ENCODE measurements around the gene LIMS1. TPM values are rescaled to one million over a fixed set of nuclear protein-coding genes. Genes with fewer than 3 reads are reported as not detected.
A peak's percentile ranks its signal among the peaks of the same experiment; 100 is the strongest.
"Not testable (repeated sequence)": the region's sequence is repeated elsewhere in the genome, so short reads cannot be mapped to it uniquely, and the experiment has no call there.

LIMS1 gene
- polyA plus RNA-seq: 47.3 TPM
- long read RNA-seq, donor 1, full-length matches to known transcripts: 15 of 23 reads
- long read RNA-seq, donor 1, partial matches to known transcripts: 8 of 23 reads
- long read RNA-seq, donor 1, other reads (novel, unspliced or antisense): 0 of 23 reads
- long read RNA-seq, donor 2, full-length matches to known transcripts: 18 of 36 reads
- long read RNA-seq, donor 2, partial matches to known transcripts: 18 of 36 reads
- long read RNA-seq, donor 2, other reads (novel, unspliced or antisense): 0 of 36 reads
- long read RNA-seq, donor 3: 0 reads
- long read RNA-seq, donor 4, full-length matches to known transcripts: 4 of 4 reads
- long read RNA-seq, donor 4, partial matches to known transcripts: 0 of 4 reads
- long read RNA-seq, donor 4, other reads (novel, unspliced or antisense): 0 of 4 reads
- long read RNA-seq, donor 5, full-length matches to known transcripts: 6 of 14 reads
- long read RNA-seq, donor 5, partial matches to known transcripts: 8 of 14 reads
- long read RNA-seq, donor 5, other reads (novel, unspliced or antisense): 0 of 14 reads
- long read RNA-seq, donor 6, full-length matches to known transcripts: 11 of 16 reads
- long read RNA-seq, donor 6, partial matches to known transcripts: 5 of 16 reads
- long read RNA-seq, donor 6, other reads (novel, unspliced or antisense): 0 of 16 reads
- long read RNA-seq, donor 7, full-length matches to known transcripts: 8 of 8 reads
- long read RNA-seq, donor 7, partial matches to known transcripts: 0 of 8 reads
- long read RNA-seq, donor 7, other reads (novel, unspliced or antisense): 0 of 8 reads
- long read RNA-seq, donor 8, full-length matches to known transcripts: 16 of 22 reads
- long read RNA-seq, donor 8, partial matches to known transcripts: 6 of 22 reads
- long read RNA-seq, donor 8, other reads (novel, unspliced or antisense): 0 of 22 reads
- long read RNA-seq, donor 9, full-length matches to known transcripts: 14 of 14 reads
- long read RNA-seq, donor 9, partial matches to known transcripts: 0 of 14 reads
- long read RNA-seq, donor 9, other reads (novel, unspliced or antisense): 0 of 14 reads
- long read RNA-seq, donor 10, full-length matches to known transcripts: 8 of 13 reads
- long read RNA-seq, donor 10, partial matches to known transcripts: 5 of 13 reads
- long read RNA-seq, donor 10, other reads (novel, unspliced or antisense): 0 of 13 reads
- long read RNA-seq, donor 11, full-length matches to known transcripts: 10 of 22 reads
- long read RNA-seq, donor 11, partial matches to known transcripts: 12 of 22 reads
- long read RNA-seq, donor 11, other reads (novel, unspliced or antisense): 0 of 22 reads

GRCh38 chr2:108533832-108534583 lies at the start of gene LIMS1:
TSS of gene LIMS1 (plus strand) at chr2:108534470. CDS start at chr2:108534563, 93 bp downstream.
- Histone ChIP-seq H3K9me3 (ENCODE audit: control insufficient read depth, low read depth, low read length) (peaks cover 3% of the 10 kb centered on the region), H3K27ac (ENCODE audit: low read length) (peak within 1 kb of the TSS; percentile 99), H3K36me3 (ENCODE audit: control insufficient read depth, insufficient read depth, low read length) (no peaks in the 10 kb centered on the region), H3K4me3 (ENCODE audit: low read length) (peak within 1 kb of the TSS; percentile 94), H3K4me1 (ENCODE audit: control insufficient read depth, insufficient read depth, low read length) (peaks cover 13% of the 10 kb centered on the region), H3K27me3 (ENCODE audit: control insufficient read depth, insufficient read depth, low read length) (no peaks in the 10 kb centered on the region)
- no CpG with 5 or more reads among the region's 87 CpGs for WGBS (ENCODE audit: insufficient coverage, low lambda C conversion rate)
- peak; percentile 76 to 94 for DNase-seq

- H3K4me1 ChIP-seq (ENCODE audit: control insufficient read depth, insufficient read depth, low read length): no peaks in the 10 kb centered on the region
- no peak overlapping the region for H3K4me3 ChIP-seq (ENCODE audit: low read length)
- H3K9me3 ChIP-seq (ENCODE audit: control insufficient read depth, low read depth, low read length): no peaks in the 10 kb centered on the region
- DNase-seq: no peak
- no CpG with 5 or more reads among the region's 2 CpGs for WGBS (ENCODE audit: insufficient coverage, low lambda C conversion rate)
- no peak overlapping the region for H3K27ac ChIP-seq (ENCODE audit: low read length)
- no peaks in the 10 kb centered on the region for H3K27me3 ChIP-seq (ENCODE audit: control insufficient read depth, insufficient read depth, low read length)
- H3K36me3 ChIP-seq (ENCODE audit: control insufficient read depth, insufficient read depth, low read length): peaks cover 48% of the 10 kb centered on the region
Measured at GRCh38 chr2:108485253-108485652, 49.0 kb upstream of the LIMS1 start.

- H3K27ac ChIP-seq (ENCODE audit: low read length): no peak overlapping the region
- no peak overlapping the region for H3K4me3 ChIP-seq (ENCODE audit: low read length)
- H3K27me3 ChIP-seq (ENCODE audit: control insufficient read depth, insufficient read depth, low read length): no peaks in the 10 kb centered on the region
- H3K4me1 ChIP-seq (ENCODE audit: control insufficient read depth, insufficient read depth, low read length): no peaks in the 10 kb centered on the region
- DNase-seq: no peak
- no peaks in the 10 kb centered on the region for H3K9me3 ChIP-seq (ENCODE audit: control insufficient read depth, low read depth, low read length)
- H3K36me3 ChIP-seq (ENCODE audit: control insufficient read depth, insufficient read depth, low read length): peaks cover 41% of the 10 kb centered on the region
Measured at GRCh38 chr2:108490506-108491122, 43.7 kb upstream of the LIMS1 start.

- Histone ChIP-seq H3K27ac (ENCODE audit: low read length) (peak overlapping the region; percentile 33), H3K27me3 (ENCODE audit: control insufficient read depth, insufficient read depth, low read length) (no peaks in the 10 kb centered on the region), H3K36me3 (ENCODE audit: control insufficient read depth, insufficient read depth, low read length) (peaks cover 34% of the 10 kb centered on the region), H3K4me3 (ENCODE audit: low read length) (no peak overlapping the region), H3K4me1 (ENCODE audit: control insufficient read depth, insufficient read depth, low read length) (no peaks in the 10 kb centered on the region), H3K9me3 (ENCODE audit: control insufficient read depth, low read depth, low read length) (no peaks in the 10 kb centered on the region)
- DNase-seq: no peak
Measured at GRCh38 chr2:108491848-108492247, 42.4 kb upstream of the LIMS1 start.

- H3K27me3 ChIP-seq (ENCODE audit: control insufficient read depth, insufficient read depth, low read length): no peaks in the 10 kb centered on the region
- no peaks in the 10 kb centered on the region for H3K4me1 ChIP-seq (ENCODE audit: control insufficient read depth, insufficient read depth, low read length)
- H3K4me3 ChIP-seq (ENCODE audit: low read length): no peak overlapping the region
- WGBS (ENCODE audit: insufficient coverage, low lambda C conversion rate): 60% methylated on average over 1 of the region's 4 CpGs
- H3K9me3 ChIP-seq (ENCODE audit: control insufficient read depth, low read depth, low read length): no peaks in the 10 kb centered on the region
- peaks cover 31% of the 10 kb centered on the region for H3K36me3 ChIP-seq (ENCODE audit: control insufficient read depth, insufficient read depth, low read length)
- peak; percentile 19 to 21 for DNase-seq
- H3K27ac ChIP-seq (ENCODE audit: low read length): peak overlapping the region; percentile 62
Measured at GRCh38 chr2:108492364-108492763, 41.9 kb upstream of the LIMS1 start.

- not testable (repeated sequence) for H3K27me3 ChIP-seq (ENCODE audit: control insufficient read depth, insufficient read depth, low read length); H3K27ac ChIP-seq (ENCODE audit: low read length); H3K9me3 ChIP-seq (ENCODE audit: control insufficient read depth, low read depth, low read length); H3K4me3 ChIP-seq (ENCODE audit: low read length); H3K4me1 ChIP-seq (ENCODE audit: control insufficient read depth, insufficient read depth, low read length); DNase-seq
- H3K36me3 ChIP-seq (ENCODE audit: control insufficient read depth, insufficient read depth, low read length): peaks cover 23% of the 10 kb centered on the region
- WGBS (ENCODE audit: insufficient coverage, low lambda C conversion rate): no CpG with 5 or more reads among the region's 3 CpGs
Measured at GRCh38 chr2:108496167-108496566, 38.1 kb upstream of the LIMS1 start.

- DNase-seq; H3K4me1 ChIP-seq (ENCODE audit: control insufficient read depth, insufficient read depth, low read length); H3K27me3 ChIP-seq (ENCODE audit: control insufficient read depth, insufficient read depth, low read length); H3K27ac ChIP-seq (ENCODE audit: low read length); H3K9me3 ChIP-seq (ENCODE audit: control insufficient read depth, low read depth, low read length); H3K4me3 ChIP-seq (ENCODE audit: low read length): not testable (repeated sequence)
- WGBS (ENCODE audit: insufficient coverage, low lambda C conversion rate): 100% methylated on average over 1 of the region's 4 CpGs
- H3K36me3 ChIP-seq (ENCODE audit: control insufficient read depth, insufficient read depth, low read length): peaks cover 14% of the 10 kb centered on the region
Measured at GRCh38 chr2:108507620-108508019, 26.6 kb upstream of the LIMS1 start.

GRCh38 chr2:108512431-108512830 lies 21.8 kb upstream of the LIMS1 start:
- WGBS (ENCODE audit: insufficient coverage, low lambda C conversion rate): no CpG with 5 or more reads among the region's 3 CpGs
- DNase-seq; H3K27me3 ChIP-seq (ENCODE audit: control insufficient read depth, insufficient read depth, low read length); H3K4me1 ChIP-seq (ENCODE audit: control insufficient read depth, insufficient read depth, low read length); H3K9me3 ChIP-seq (ENCODE audit: control insufficient read depth, low read depth, low read length); H3K27ac ChIP-seq (ENCODE audit: low read length); H3K4me3 ChIP-seq (ENCODE audit: low read length); H3K36me3 ChIP-seq (ENCODE audit: control insufficient read depth, insufficient read depth, low read length): not testable (repeated sequence)

GRCh38 chr2:108514478-108514877 lies 19.8 kb upstream of the LIMS1 start:
- H3K9me3 ChIP-seq (ENCODE audit: control insufficient read depth, low read depth, low read length): peaks cover 11% of the 10 kb centered on the region
- not testable (repeated sequence) for H3K4me1 ChIP-seq (ENCODE audit: control insufficient read depth, insufficient read depth, low read length); DNase-seq; H3K36me3 ChIP-seq (ENCODE audit: control insufficient read depth, insufficient read depth, low read length); H3K27me3 ChIP-seq (ENCODE audit: control insufficient read depth, insufficient read depth, low read length); H3K27ac ChIP-seq (ENCODE audit: low read length); H3K4me3 ChIP-seq (ENCODE audit: low read length)
- no CpG with 5 or more reads among the region's 2 CpGs for WGBS (ENCODE audit: insufficient coverage, low lambda C conversion rate)

All from large intestine (tissue), 12 donors.